GM12892 (cell line): ENCODE measurements around the gene LAIR1.
"Not testable (repeated sequence)": the region's sequence is repeated elsewhere in the genome, so short reads cannot be mapped to it uniquely, and the experiment has no call there.

ENCODE experiments used
- DNase-seq: peaks from one replicate; pipeline ENCODE4 v3.0.0; 2011; ENCODE audit not compliant: insufficient read length
- FAIRE-seq: peaks from 2 replicates; lab custom pipeline; 2011; peaks lifted over from hg19 to GRCh38; lab: Jason Lieb, UNC
- POLR2A ChIP-seq: IDR thresholded peaks from 2 replicates; pipeline ENCODE4 v1.6.1; 2011; ENCODE audit warnings: low read depth, low read length, control low read depth
- POLR2AphosphoS5 ChIP-seq: IDR thresholded peaks from 2 replicates; pipeline ENCODE4 v1.6.1; 2011; ENCODE audit warnings: low read depth, low read length, control low read depth
- TAF1 ChIP-seq: IDR thresholded peaks from 2 replicates; pipeline ENCODE4 v1.6.1; 2011; ENCODE audit warnings: low read depth, mild to moderate bottlenecking, control low read depth, low read length, borderline replicate concordance

Gene LAIR1

DNA sequence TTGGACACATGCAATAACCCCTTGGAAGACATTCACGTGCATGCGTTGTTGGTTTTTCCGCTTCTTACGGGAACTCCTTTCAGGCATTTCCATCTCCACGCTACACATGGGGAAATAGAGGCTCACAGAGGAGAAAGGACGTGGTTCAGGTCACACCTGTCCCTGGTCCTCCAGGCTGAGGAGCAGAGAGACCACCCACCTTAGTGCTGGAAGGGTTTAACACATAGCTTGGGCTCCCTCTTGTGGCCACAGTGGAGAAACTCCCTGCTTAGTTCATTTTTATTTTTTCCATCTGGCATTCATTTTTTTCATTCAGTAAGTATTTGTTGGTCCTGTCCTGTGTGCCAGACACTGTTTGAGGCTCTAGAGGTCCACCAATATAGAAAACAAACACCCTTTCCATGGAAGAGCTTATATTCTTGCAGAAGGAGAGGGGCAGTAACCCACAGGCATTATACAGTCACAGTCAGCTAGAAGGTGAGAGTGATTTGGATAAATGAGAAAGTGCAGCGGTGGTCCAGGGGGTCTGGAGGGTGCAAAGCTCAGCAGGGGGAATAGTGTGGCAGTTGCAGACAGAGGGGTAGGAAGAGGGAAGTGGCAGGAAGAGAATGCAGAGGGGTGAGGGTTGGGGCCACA is 26.3 kb upstream of the LAIR1 start:
- FAIRE-seq (peak; percentile 73), DNase-seq (no peak)
- TF ChIP-seq TAF1, result no peak
- no peak for TF ChIP-seq POLR2AphosphoS5
- no peak for TF ChIP-seq POLR2A

DNA sequence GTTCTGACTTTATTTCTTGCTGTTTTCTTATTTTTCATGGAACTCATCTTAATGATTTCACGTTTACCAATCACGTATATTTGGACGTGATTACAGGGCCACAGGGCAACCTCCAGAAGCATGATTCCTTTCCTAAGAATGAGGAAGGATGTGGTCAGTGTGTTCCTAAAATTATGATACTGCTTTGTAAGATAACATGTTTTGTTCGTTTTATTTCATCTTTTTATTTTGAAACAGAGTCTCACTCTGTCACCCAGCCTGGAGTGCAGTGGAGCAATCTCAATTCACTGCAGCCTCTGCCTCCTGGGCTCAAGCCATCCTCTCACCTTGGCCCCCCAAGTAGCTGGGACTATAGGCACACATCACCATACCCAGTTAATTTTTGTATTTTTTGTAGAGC is 24.8 kb upstream of the LAIR1 start:
- TF ChIP-seq POLR2A, result no peak
- no peak for TF ChIP-seq POLR2AphosphoS5
- no peak for TF ChIP-seq TAF1
- FAIRE-seq, result no peak
- DNase-seq, result no peak

DNA sequence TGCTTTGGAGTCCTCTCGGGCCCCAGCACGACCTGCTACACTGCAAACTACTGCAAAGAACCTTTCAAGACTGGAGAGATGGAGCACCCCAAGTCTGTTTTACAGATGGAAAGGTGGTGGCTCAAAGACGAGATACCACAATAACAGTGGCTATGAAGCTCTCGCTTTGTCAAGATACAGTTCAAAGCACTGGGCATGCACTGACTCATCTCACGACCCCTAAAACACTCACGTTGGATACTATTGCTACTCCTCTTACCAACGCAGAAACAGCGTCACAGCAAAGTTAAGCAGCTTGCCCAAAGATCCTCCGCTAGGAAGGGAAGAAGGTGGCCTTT is 24.0 kb upstream of the LAIR1 start:
- DNase-seq (no peak), FAIRE-seq (no peak)
- TF ChIP-seq TAF1 (no peak), POLR2AphosphoS5 (no peak), POLR2A (no peak)

DNA sequence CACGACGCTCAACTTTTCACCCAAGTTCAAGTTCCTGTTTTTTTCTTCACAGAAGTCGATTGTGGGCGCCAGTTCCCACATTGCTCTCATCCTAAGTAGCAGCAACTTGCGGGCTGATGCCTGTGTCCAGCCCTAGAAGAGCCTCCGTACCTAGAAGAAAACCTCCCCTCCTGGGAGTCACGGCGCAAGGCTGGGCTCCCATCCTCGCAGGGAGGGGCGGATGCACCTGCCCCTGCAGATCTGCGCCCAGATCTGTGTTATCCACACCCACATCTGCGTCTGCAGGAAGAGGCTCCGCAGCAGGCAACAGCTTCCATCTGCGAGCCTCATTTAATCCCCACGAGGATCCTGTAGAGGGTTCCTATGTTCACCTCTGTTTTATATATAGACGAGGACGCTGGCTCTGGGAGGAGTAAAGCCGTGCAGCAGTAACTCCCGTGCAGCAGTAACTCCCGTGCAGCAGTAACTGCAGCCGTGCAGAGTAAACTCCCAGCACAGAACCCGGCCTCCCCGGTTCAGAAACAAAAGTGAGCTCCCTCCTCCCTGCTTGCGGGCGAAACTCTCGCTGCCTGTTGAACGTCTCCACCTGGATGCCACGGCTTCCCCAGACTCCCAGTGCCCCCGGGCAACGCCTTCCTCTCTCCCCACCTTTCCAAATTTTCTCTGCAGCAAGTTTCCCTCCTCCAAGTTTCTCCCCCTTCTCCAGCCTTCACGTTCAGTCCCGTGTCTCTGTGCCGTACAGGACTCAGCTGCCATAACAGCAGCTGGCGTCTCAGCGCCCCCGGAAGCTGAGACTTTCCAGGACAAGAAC is 23.5 kb upstream of the LAIR1 start:
- FAIRE-seq, result no peak
- TF ChIP-seq TAF1 (no peak), POLR2AphosphoS5 (no peak), POLR2A (no peak)
- DNase-seq, result peak; percentile 23

DNA sequence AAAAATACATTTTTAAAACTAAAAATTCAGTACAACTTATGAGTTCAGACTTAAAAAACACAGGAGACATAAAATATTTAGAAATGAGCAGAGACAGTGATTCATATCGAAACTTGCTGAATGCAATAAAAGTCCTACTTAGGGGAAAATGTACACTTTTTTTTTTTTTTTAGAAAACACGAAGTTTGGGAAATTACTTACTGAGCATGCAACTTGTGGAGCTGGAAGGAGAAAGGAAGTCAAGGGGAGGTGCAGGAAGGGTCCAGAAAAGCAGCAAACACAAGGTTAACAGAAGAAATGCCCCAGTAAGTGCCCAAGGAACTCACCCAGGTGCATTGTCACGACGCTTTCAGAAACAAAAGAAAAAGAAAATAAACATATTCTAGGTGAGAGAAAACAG is 18.6 kb upstream of the LAIR1 start:
- DNase-seq, result no peak
- FAIRE-seq, result no peak
- TF ChIP-seq POLR2AphosphoS5, result no peak
- no peak for TF ChIP-seq POLR2A
- no peak for TF ChIP-seq TAF1

DNA sequence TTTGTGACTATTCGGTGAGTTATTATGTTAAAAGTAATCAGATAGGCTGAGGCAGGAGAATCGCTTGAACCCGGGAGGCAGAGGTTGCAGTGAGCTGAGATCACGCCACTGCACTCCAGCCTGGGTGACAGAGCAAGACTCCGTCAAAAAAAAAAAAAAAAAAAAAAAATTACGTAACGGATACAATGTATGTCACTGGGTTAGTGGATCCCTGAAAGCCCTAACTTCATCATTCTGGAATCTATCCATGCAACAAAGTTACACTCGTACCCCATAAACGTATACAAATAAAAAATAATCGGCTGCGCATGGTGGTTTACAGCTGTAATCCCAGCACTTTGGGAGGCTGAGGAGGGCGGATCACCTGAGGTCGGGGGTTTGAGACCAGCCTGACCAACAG is 17.3 kb upstream of the LAIR1 start:
- not testable (repeated sequence) for FAIRE-seq, DNase-seq

DNA sequence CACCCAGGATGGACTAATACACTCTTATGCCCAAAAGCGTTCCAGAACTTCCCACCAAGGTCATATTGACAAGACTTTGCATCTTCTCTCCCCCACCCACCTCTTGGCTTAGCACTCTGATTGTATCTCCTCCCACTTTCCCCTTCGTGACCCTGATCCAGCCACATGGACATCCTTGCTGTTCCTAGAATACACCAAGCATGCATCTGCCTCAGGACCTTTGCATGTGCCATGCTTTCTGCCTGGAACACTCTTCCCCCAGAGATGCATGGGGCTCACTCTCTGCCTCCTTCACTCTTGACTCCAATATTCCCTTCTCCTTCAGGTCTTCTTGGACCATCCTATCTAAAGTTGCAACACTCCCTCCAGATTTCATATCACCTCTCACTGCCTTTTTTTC is 16.2 kb upstream of the LAIR1 start:
- TF ChIP-seq POLR2AphosphoS5 (no peak), POLR2A (no peak), TAF1 (no peak)
- FAIRE-seq (no peak), DNase-seq (no peak)

DNA sequence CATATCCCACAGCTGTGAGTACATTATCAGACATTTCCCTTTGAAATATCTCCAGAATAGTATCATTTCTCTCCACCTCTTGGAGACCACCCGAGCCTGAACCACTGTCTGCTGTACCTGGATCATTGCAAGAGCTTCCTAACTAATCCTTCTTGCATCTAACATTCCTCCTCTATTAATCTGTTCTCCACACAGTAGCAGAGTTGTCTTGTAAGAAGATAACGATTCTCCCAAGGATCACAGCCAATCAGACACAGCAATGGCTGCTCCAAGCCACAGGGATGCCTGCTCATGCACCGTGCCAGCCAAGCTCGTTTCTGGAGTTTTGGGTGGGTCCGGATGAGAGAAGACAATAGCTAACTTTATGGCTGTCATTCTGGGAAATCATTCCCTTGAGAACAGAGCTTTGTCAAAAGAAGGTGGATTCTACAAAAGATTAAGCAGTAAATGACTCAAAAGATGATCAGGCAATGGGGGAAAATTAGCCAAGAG is 14.5 kb upstream of the LAIR1 start:
- TF ChIP-seq POLR2A (no peak), POLR2AphosphoS5 (no peak), TAF1 (no peak)
- DNase-seq (no peak), FAIRE-seq (no peak)

DNA sequence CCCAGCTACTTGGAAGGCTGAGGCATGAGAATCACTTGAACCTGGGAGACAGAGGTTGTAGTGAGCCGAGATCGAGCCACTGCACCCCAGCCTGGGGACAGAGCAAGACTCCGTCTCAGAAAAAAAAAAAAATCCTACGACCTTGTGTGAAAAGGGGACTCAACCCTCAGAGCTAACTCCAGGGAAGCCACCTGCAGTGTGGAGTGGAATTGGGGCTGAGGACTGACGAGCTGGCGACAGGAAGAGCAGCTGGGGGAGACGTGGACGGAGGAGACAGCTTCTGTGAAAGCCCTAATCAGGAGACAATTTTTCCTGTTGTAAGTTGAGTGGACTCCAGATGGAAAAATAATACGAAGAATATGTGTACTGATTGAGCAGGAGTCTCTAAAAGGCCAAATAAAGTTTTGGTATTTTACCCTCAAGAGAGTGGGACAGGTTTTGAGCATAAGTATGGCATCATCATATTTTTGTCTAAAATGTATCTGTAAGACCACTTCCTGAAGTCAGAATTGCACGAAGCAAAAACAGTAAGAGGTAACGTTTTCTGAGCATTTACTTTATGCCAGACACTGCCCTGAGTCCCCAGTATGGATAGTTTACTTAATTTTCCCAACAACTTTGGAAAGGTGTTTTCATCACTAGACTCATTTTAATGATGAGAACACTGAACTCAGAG is 12.0 kb upstream of the LAIR1 start:
- TF ChIP-seq POLR2A, result no peak
- no peak for TF ChIP-seq POLR2AphosphoS5
- no peak for TF ChIP-seq TAF1
- FAIRE-seq, result no peak
- no peak for DNase-seq

DNA sequence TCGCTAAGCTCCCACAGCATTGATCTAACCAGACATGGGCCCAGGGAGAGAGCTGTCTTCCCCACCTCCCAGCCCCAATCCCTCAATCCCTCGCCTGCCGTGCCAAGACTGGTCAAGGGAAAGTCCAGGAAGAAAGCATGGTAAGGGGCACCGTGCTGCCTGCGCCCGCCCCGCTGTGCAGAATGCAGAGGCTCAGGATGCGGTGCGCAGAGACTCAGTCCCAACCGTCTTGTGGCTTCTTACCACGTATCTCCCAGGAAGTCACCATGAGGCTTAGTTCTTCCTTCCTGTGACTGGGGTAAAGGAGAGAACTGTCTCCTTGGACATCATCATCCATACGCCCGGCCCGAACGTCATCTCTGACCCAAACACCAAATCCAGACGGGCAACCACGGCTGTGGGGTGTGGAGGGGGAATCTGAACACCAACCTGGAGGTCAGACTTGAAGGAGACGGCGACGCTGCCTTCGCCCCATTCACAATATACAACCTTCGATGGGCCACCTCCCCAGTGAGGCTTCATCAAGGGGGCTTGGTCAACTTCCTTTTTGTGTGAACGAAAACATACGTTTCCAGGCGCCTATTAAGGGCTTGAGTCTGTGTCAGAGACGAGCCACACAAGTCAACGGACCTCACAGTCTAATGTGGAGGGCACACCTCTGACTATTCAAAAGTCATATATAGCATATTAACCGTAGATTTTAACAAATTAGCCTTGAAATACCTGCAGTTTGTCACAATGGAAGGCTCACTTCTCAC is 10.6 kb upstream of the LAIR1 start:
- FAIRE-seq, DNase-seq: not testable (repeated sequence)

DNA sequence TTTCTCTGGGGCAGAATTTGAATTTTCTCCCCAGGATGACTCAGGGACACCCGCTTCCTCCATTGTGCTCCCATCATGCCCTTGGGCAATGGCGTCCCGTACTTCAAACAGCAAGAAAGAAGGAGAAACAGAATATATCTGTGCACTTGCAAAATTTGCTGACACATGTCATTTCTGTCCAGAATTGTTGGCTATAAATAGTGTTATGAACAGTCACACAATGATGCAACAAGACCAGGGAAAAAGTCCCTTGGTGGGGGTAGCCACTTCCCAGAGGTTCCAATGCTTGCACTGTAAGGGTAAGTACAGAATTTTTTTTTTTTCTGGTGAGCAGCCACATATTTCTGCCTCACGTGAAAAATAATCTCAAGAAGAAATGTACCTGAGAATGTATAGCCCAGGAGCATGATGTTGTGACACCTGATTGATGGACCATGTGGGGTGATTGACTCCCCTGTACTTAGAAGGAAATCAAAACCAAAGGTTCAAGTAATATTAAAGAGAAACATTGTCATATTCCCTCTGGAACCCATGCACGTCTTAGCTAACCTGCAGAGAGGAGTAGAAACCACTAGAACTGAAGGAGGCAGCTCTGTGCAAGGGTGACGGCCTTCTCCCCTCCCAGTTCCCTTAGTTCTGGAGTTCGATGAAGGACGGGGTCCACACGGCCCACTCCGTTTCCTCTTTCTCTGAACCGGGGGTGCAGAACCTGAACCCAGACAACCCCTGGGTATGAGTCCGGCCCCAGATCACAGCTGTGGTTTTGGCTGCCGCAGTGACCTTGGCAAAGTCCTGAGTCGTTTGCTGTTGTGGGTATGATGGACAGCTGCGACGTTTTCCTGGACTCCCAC is 9.3 kb upstream of the LAIR1 start:
- TF ChIP-seq POLR2A (no peak), POLR2AphosphoS5 (no peak), TAF1 (no peak)
- FAIRE-seq (no peak), DNase-seq (no peak)

DNA sequence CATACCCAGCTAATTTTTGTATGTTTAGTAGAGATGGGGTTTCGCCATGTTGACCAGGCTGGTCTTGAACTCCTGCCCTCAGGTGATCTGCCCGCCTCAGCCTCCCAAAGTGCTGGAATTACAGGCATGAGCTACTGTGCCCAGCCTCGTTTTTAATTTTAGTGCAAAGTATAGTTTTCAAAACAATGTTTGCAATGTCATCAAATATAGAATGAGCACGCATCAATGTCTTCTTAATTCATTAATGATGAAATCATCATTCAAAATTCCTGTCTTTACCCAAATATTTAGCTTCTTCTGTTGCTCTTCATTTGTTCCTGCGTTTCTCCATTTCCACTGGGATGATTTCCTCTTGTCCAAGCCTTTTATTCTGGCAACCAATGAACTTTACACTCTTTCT is 6.7 kb upstream of the LAIR1 start:
- FAIRE-seq, DNase-seq: not testable (repeated sequence)

DNA sequence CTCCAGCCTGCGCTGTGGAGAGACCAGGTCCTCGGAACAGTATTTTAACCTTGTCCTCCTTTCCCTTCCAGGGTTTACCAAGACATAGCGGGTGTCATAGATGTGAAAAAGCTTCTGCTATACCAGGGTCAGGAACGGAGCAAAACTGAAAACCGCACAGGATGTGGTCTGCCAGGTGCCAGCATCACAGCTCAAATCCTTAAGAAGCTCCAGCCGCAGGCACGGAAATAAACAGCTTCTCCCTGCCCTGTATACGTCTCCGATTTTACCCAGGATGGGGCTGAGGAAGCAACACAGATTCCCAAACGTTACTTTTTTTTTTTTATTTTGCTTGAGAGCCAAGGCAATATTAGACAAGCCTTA is 5.7 kb upstream of the LAIR1 start:
- not testable (repeated sequence) for DNase-seq, FAIRE-seq

DNA sequence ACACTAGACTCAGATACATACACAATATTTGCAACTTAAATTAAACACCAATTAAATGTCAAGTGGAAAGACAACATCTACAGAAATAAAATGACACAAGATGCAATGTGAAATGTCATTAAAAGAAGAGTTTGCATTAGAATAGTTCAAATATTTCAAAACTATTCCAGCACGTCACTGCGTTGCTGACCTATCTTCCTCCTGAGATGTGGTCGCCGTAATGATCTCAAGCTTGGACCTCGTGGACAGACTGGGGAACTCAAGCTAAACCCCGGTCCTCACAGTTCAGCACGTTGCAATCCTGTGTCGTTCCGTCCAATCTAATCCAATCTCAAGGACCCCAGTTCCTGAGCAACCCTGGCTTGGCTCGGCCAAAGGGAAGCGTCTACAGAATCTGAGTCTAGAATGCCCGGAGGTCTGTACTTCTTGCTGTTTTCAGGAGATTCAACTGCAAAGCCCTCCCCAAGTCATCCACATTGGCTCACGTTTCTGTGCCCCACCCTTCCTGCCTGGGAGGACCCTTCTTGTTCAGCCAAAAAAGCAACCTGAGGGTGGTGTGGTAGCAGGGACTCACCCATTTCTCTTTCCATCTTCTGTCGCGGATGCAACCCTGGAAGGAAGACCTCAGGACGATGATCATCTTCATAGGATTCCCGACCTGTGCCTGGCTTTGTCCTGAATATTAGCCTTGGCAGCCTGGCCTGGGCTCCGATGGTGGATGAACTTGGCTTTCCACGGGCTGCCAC is 5.1 kb upstream of the LAIR1 start:
- peak; percentile 27 for FAIRE-seq
- DNase-seq, result not testable (repeated sequence)
